HK-2 (cell line): ENCODE measurements around the gene GNAQ.
A peak's percentile ranks its signal among the peaks of the same experiment; 100 is the strongest.
"Not testable (repeated sequence)": the region's sequence is repeated elsewhere in the genome, so short reads cannot be mapped to it uniquely, and the experiment has no call there.

ENCODE experiments used
- DNase-seq: peaks from one replicate; pipeline ENCODE4 v3.0.0-alpha.2; 2018; ENCODE audit not compliant: unreplicated experiment

The GNAQ gene

GRCh38 chr9:77877976-77878375 lies 153.6 kb downstream of the GNAQ start:
- no peak for DNase-seq

- no peak for DNase-seq
These were observed 155.0 kb downstream of the GNAQ start for GRCh38 chr9:77876590-77876989.

GRCh38 chr9:77876091-77876490 lies 155.5 kb downstream of the GNAQ start:
- DNase-seq: no peak

DNA sequence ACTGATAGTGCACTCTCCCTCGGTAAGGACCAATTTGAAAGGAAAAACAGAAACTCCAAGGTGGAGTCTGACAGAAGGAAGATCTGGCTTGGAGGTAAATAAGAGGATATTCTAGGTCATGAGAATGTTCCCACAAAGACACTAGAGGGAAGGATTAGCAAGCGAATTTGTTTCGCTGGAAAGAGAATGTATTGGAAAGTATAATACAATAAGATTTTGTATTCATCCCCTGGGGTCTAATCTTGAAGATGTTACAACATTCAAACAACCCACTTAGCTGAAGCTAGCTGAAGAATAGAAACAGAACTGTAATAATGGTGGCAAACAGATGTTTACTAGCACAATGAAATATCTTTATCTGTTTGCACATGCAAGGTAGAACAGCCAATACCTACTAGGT lies 158.7 kb downstream of the GNAQ start:
- no peak for DNase-seq

GRCh38 chr9:77872177-77872576 lies 159.4 kb downstream of the GNAQ start:
- no peak for DNase-seq

DNA sequence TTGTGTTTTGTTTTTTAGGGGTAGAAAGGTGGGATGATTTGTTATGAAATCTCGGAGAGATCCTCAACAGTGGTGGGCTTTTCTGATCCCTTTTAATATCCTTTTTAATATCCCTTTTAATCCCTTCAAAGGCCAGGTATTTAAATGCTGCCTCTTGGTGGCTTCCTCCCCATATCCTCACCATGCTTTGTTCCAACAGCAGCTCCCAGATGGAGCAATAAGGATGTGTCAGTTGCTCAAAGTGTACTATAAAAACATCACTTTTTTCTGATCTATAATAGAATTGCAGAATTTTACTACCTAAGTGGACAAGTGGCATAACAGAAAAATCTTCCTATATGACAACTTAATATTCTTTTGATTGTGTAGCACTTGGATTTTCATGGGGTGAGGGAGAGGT lies 160.1 kb downstream of the GNAQ start:
- DNase-seq: no peak

DNA sequence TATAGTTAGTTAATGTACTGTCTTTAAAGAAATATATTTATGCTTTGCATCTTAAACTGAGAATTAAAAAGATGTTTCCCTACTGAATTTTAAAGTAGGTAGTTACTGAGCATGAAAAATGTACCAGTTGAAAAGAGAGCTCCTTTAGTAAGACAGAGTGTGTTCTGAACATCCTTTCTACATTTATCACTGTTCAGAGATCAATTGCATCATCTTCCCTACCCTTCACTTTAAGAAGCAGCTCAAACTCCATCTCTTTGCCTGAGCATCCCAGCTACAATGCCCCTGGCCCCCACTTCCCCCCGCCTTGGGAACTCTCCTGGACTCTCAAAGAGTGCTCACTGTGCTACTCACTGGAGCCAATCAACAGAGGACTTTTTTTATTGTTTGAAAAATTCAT lies 164.7 kb downstream of the GNAQ start:
- no peak for DNase-seq

- no peak for DNase-seq
These were observed 166.1 kb downstream of the GNAQ start for GRCh38 chr9:77865385-77866047.

DNA sequence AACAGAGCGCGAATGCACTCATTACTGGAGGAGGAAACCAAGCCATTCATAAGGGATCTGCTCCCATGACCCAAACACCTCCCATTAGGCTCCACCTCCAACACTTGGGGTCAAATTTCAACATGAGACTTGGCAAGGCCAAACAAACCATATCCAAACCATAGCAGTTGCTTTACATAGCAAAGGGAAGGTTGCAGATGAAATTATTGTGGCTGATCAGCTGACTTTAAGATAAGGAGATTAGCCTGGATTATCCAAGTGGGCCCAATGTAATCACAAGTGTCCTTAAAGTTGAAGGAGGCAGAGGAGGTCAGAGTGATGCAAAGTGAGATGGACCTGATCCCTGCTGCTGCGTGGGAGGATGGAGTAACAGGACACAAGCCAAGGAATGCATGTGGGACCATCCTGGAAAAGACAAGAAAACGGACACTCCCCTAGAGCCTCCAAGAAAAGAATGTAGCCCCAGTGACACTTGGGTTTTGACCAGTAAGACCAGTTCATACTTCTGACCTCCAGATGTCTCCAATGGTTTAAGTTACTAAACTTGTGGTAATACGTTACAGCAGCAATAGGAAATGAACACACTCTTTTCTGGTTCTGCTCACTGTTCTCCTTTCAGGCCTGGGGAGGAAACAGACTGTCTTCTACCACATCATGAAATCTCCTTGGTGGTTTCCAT lies 167.3 kb downstream of the GNAQ start:
- DNase-seq: no peak

DNA sequence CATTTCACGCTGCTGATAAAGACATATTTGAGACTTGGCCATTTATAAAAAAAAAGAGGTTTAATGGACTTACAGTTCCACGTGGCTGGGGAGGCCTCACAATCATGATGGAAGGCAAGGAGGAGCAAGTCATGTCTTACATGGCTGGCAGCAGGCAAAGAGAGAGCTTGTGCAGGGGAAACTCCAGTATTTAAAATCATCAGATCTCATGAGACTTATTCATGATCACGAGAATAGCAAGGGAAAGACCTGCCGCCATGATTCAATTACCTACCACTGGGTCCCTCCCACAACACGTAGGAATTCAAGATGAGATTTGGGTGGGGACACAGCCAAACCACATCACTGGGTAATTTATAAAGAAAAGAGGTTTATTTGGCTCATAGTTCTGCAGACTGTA lies 168.0 kb downstream of the GNAQ start:
- not testable (repeated sequence) for DNase-seq

DNA sequence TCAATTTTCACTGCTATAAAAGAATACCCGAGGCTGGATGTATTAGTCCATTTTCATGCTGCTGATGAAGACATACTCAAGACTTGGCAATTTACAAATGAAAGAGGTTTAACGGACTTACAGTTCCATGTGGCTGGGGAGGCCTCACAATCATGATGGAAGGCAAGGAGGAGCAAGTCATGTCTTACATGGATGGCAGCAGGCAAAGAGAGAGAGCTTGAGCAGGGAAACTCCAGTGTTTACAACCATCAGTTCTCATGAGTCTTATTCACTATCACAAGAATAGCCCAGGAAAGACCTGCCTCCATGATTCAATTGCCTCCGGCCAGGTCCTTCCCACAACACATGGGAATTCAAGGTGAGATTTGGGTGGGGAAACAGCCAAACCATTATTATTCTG lies 170.7 kb downstream of the GNAQ start:
- DNase-seq: not testable (repeated sequence)

- no peak for DNase-seq
These were observed 173.9 kb downstream of the GNAQ start for GRCh38 chr9:77857513-77858259.

- no peak for DNase-seq
These were observed 175.0 kb downstream of the GNAQ start for GRCh38 chr9:77856615-77857014.

DNA sequence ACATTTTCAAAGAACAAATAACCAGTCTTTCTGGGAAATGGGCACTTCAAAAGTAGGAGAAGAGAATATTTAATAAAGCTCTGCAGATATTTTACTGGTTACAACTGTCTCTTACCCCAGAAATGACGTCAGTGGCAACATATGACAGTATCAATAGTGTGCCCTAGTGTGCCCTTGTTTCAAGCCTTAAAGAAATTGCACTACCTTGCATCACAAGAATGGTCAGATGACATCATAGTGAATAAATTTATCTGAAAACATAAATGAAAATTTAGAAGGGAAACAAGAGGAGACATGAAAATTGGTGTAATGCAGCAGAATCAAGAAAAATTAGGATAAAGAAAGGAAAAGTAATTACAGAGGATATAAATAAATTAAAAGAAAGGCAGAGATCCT lies 176.7 kb downstream of the GNAQ start:
- DNase-seq: no peak

DNA sequence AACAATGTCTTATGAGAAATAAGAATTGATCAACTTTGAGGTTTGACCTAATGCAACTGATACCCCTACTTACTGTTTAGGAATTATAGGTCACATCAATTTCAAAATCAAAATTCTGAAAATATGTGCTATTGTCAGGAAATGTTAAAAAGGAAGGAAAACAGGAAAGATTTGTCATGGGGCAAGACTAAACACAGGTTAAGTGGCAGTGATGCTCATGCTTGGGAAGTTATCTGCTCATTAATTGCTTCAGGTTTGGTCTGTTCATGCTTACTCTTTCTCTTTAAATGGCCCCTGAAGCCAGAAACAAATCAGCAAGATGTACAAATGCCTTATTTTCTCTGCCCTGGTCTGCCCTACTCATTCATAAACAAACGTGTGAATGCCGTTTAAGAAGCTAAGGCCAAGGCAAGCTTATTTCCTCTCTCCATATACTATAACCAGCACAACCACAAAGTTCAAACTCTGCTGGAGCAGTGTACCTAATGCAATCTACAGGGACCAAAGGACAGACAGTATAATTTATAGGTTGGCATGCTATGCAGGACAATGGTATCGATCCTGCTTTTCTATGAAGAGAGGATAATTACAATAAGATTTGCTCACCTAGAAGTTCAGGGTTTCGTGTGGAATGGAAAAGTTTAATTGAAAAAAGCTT lies 177.2 kb downstream of the GNAQ start:
- DNase-seq: no peak

GRCh38 chr9:77853716-77854115 lies 177.9 kb downstream of the GNAQ start:
- DNase-seq: no peak

DNA sequence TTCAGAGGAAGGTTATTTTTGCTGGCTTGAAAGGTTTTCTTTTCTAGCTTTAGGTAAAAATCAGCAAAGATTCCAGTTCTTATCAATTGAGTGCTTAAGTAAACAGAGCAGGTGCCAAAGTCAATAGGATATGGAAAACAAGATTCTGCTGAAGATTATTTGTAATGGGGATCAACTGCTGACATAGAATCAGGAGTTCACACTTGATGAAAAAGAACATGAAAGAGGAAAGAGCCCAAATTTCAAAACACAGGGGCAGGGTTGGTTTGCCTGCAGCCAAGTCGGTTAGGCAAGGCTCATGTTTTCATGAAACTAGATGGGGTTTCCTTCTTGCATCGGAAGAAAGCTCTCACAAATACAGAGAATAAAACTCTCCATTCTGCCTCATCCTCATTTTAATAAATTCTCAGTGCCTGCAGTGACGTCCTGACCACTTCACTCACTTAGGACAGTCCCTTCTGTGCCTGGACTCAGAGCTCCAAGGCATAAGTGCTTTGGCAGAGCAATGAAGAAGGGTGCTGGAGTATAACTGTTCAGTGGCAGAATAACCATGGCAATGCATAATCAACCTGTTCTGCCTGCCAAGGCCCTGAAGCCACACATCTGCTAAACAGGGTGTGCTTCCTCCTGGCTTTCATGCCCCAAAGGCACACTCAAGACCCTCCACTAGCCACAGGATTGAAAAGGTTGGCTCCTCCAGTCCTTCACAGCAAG lies 179.6 kb downstream of the GNAQ start:
- DNase-seq: no peak

DNA sequence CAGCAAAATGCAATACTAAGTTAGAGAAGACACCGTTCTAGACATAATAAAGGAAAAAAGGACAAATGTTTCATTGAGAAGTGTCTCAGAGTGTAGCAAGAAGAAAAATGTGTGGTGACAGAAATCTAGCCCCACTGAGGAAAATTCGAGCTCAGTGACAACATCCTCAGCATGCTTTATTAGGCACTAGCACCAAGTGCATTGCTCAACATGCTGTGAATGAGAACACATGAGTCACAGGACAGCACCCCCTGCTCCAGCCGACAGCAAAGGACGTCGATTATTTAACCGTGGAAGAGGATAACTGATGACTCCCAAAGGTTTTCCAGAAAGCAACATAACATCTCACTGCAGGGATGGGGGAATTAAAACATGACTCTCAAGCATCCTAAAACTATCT lies 182.7 kb downstream of the GNAQ start:
- peak; percentile 9 for DNase-seq

DNA sequence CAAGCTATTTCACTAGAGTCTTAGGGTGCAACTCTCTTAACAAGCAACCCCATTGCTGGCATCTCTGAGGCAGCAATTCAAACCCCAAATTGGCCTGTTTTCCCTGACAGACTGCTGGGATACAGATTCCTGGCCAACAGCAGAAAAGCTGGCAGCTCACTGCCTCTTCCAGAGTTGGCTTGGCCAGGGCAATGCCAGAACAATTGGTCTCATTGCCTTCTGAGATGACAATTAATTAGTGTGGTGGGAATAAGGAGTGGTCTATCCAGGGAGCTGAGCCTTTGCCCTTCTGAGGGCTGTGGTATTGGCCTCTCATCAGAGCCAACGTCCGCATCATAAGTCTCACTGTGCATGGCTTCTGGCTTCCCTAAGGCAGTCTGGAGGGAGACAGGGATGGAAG lies 183.2 kb downstream of the GNAQ start:
- no peak for DNase-seq

GRCh38 chr9:77847626-77848025 lies 184.0 kb downstream of the GNAQ start:
- no peak for DNase-seq

- DNase-seq: no peak
These were observed 184.5 kb downstream of the GNAQ start for GRCh38 chr9:77847059-77847499.

DNA sequence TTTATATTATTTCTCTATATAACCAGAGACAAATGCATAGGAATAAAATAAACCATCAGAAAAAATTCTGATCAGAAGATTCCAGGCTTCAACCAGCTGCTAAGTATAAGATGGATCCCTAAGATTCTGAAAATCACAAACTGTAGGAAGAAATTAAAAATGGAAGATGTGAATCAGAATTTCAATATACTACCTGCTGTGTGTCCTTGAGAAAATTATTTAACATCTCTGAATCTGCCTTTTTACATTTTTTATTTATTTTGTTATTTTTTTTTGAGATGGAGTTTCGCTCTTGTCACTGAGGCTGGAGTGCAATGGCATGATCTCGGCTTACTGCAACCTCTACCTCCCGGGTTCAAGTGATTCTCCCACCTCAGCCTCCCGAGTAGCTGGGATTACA lies 187.2 kb downstream of the GNAQ start:
- no peak for DNase-seq
